Gastroesophageal sphincter (tissue), 4 donors: ENCODE data around the gene NIM1K. TPM values are rescaled to one million over a fixed set of nuclear protein-coding genes. Genes with fewer than 3 reads are reported as not detected.
A peak's percentile ranks its signal among the peaks of the same experiment; 100 is the strongest.
"Not testable (repeated sequence)": the region's sequence is repeated elsewhere in the genome, so short reads cannot be mapped to it uniquely, and the experiment has no call there.

Experiments used
- ATAC-seq: fragments of 150-250 bp; one replicate; pipeline ENCODE4 v1.9.1; 2016; ENCODE audit warnings: mild to moderate bottlenecking, moderate library complexity
- H3K27ac ChIP-seq, 4 donors: fragments of 200-600 bp; sonication (generic) in 3 of 4; 1 replicate in 3 of 4; 2 replicates in 1 of 4; pipeline ENCODE4 v1.5.1; 2016 to 2019
- H3K27me3 ChIP-seq: fragments of 200-600 bp; sonication (generic); one replicate; pipeline ENCODE4 v1.5.1; 2019
- H3K36me3 ChIP-seq, 2 donors: fragments of 200-600 bp; sonication (generic); one replicate each; pipeline ENCODE4 v1.5.1; 2019; ENCODE audit warnings: control low read depth in 1 of 2
- H3K4me1 ChIP-seq, 3 donors: fragments of 200-600 bp; sonication (generic); 1 replicate in 2 of 3; 2 replicates in 1 of 3; pipeline ENCODE4 v1.5.1; 2016 to 2019; ENCODE audit warnings: control low read depth in 2 of 3
- H3K4me3 ChIP-seq, 2 donors: fragments of 200-600 bp; sonication (generic); one replicate each; pipeline ENCODE4 v1.5.1; 2019; ENCODE audit warnings: mild to moderate bottlenecking in 1 of 2, moderate library complexity in 1 of 2
- H3K9me3 ChIP-seq, 3 donors: fragments of 200-600 bp; sonication (generic); one replicate each; pipeline ENCODE4 v1.5.1; 2017 to 2019; ENCODE audit warnings: control low read depth in 2 of 3
- EP300 ChIP-seq: sonication (generic); formaldehyde crosslinking; IDR thresholded peaks from one replicate; pipeline ENCODE4 v1.6.1; 2017; ENCODE audit warnings: antibody characterized with exemption, mild to moderate bottlenecking
- POLR2A ChIP-seq, 2 donors: fragments of 450-650 bp; IDR thresholded peaks; one replicate each; pipeline ENCODE4 v1.6.1; 2017; ENCODE audit warnings: antibody characterized with exemption in 2 of 2, mild to moderate bottlenecking in 2 of 2, moderate library complexity in 1 of 2
- POLR2AphosphoS5 ChIP-seq: sonication (generic); formaldehyde crosslinking; IDR thresholded peaks from one replicate; pipeline ENCODE4 v1.6.1; 2017; ENCODE audit warnings: antibody characterized with exemption
- WGBS, 2 donors: methylation state at CpG; one replicate each; pipeline ENCODE4 v1.1.5; 2018; ENCODE audit warnings: low coverage in 1 of 2; 5-methylcytosine and 5-hydroxymethylcytosine counted together
- total RNA-seq, 4 donors: library from RNA; depleted of rRNA; stranded (reverse); fragments of >200 nt; gene quantifications; one replicate each; pipeline ENCODE4 v1.1.0, GENCODE V29; 2016
- TF ChIP-seq, protein P1 (sequence below), 4 experiments: fragments of 200-600 bp in 2 of 4; fragments of 450-650 bp in 2 of 4; sonication (generic) in 1 of 4; IDR thresholded peaks; one replicate each; pipeline ENCODE4 v1.5.1; 2017 to 2019; ENCODE audit warnings: antibody characterized with exemption in 4 of 4, mild to moderate bottlenecking in 2 of 4, moderate library complexity in 2 of 4

Gene NIM1K
- total RNA-seq, 4 donors from 2014 or later: 0.94 to 1.9 (median 1.2) TPM

DNA sequence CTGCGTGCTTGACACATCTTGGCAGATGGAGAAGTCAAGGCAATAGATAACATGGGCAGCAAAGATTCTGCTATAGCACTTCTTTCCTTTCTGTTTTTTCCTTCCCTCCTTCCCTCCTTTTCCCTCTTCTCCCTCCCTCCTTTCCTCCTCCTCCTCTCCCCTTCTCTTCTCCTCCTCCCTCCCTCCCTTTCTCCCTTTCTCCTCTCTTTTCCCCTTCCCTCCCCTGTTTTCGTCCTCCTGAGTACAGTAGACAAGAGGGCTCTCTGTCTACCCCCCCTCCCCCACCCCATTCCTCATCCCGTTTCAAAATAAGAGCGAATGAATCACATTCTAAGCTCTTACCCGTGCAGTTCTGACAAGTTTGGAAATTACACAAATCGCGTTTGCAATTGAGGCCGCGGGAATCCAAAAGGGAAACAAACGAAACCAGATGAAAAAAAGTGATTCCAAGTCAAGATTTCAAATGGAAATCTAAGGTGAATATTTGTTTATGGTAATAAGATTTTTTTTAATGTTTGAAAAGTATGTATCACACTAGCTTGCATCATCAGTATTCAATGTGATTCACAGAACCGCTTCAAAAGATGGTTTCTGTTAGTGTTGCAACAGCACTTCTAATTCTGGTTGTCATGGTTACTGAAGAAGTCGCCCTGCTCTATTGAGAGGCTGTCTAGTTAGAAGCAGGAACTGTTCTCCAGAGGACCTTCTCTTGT, 1.3 kb downstream of the NIM1K start:
- Histone ChIP-seq H3K27ac (peak overlapping the region in 3 of 4 donors; percentile 21 to 72 (median 64)), H3K4me3 (peak overlapping the region; percentile 45 to 70), H3K4me1 (peaks cover 0 to 31% (median 4%) of the 10 kb centered on the region in 3 donors), H3K27me3 (no peaks in the 10 kb centered on the region), H3K36me3 (no peaks in the 10 kb centered on the region), H3K9me3 (no peaks in the 10 kb centered on the region)
- ATAC-seq: peak; percentile 77
- no peak for TF ChIP-seq EP300
- TF ChIP-seq POLR2A (IDR thresholded peaks at IDR 0.05): no peak
- peak; percentile 9 for TF ChIP-seq POLR2AphosphoS5
- WGBS, 2 donors: 3 to 6% methylated on average over 12 of the region's 12 CpGs

DNA sequence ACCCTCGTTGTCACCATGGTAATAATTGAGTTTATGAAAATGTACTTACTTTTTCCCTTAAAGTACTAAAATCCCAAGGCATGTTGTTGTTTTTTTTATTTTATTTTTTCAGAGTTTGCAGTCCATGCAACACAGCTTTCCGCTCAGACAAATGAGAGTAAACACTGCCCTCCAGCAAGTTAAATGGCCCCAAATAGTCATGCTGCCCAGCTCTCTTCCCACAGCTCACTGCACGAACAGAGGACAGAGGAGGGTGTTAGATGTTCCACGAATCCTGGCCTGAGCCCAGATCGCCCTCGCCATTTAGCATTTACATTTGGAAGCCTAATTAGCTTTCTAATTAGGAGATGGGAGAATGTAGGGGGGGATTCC, 1.9 kb downstream of the NIM1K start:
- 27 to 55% methylated on average over 1 to 6 of the region's 6 CpGs for WGBS, 2 donors
- H3K27ac ChIP-seq: peak overlapping the region in 3 of 4 donors; percentile 12 to 72 (median 64)

DNA sequence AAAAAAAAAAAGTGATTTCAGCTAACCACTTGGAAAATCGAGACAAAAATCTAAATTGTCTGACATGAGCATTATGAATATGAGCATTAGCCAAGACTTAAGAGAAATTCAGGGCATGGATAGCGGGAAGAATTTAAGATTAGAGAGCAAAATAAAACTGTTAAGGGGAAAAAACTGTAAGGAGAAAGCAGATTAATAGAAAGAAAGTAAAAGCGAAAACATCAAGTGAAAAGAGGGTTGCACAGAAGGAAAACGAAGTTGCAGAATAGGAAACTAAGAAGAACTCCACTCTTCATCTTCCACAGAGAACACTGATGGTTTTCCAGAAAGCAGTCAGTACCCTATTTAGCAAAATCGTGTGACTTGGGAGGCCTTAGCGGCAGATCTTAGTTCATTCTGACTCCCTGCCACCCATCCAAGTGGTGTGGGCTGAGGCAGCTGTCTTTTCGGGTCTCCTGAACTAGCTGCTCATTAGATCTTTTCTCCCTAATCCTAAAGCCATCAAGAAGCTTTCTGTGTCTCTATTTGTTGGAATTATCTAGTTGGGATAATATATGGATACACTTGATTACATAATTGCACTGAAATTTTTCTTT, 3.7 kb downstream of the NIM1K start:
- Histone ChIP-seq H3K4me3 (no peak overlapping the region), H3K27me3 (no peaks in the 10 kb centered on the region), H3K4me1 (peaks cover 0 to 31% (median 4%) of the 10 kb centered on the region in 3 donors), H3K36me3 (no peaks in the 10 kb centered on the region), H3K27ac (no peak overlapping the region), H3K9me3 (no peaks in the 10 kb centered on the region)
- TF ChIP-seq EP300 (no peak), POLR2A (IDR thresholded peaks at IDR 0.05) (no peak), POLR2AphosphoS5 (no peak)
- TF ChIP-seq, protein P1, sequence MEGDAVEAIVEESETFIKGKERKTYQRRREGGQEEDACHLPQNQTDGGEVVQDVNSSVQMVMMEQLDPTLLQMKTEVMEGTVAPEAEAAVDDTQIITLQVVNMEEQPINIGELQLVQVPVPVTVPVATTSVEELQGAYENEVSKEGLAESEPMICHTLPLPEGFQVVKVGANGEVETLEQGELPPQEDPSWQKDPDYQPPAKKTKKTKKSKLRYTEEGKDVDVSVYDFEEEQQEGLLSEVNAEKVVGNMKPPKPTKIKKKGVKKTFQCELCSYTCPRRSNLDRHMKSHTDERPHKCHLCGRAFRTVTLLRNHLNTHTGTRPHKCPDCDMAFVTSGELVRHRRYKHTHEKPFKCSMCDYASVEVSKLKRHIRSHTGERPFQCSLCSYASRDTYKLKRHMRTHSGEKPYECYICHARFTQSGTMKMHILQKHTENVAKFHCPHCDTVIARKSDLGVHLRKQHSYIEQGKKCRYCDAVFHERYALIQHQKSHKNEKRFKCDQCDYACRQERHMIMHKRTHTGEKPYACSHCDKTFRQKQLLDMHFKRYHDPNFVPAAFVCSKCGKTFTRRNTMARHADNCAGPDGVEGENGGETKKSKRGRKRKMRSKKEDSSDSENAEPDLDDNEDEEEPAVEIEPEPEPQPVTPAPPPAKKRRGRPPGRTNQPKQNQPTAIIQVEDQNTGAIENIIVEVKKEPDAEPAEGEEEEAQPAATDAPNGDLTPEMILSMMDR (IDR thresholded peaks at IDR 0.05): no peak
- WGBS, 2 donors: 74 to 80% methylated on average over 6 to 7 of the region's 7 CpGs
- no peak for ATAC-seq

More for the DNA sequence above, 1.9 kb downstream of the NIM1K start:
- TF ChIP-seq POLR2A (IDR thresholded peaks at IDR 0.05): no peak
- TF ChIP-seq EP300: no peak
- TF ChIP-seq, protein P1 (IDR thresholded peaks at IDR 0.05): no peak
- no peak for TF ChIP-seq POLR2AphosphoS5
- no peaks in the 10 kb centered on the region for H3K9me3 ChIP-seq
- no peaks in the 10 kb centered on the region for H3K27me3 ChIP-seq
- ATAC-seq: no peak
- H3K36me3 ChIP-seq: no peaks in the 10 kb centered on the region
- H3K4me3 ChIP-seq: peak overlapping the region; percentile 45 to 70
- peaks cover 0 to 31% (median 4%) of the 10 kb centered on the region in 3 donors for H3K4me1 ChIP-seq

DNA sequence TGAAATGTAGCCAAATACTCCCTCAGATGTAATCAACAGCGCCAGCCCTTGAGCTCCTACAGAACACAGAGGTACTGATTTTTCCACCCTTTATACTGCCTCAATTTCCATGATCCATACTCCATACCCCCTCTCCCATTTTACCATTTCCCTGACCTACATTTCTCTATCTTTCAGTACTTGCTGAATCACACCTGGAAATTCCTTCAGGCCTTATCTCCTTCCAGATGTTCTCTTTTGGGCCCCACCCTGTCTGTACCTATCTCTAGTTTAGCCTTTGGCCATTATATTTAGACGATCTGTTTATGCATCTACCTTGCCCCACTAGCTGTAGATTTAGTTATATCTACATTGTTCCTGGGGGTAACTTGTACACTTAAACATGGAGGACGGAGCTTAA, 5.5 kb downstream of the NIM1K start:
- Histone ChIP-seq H3K9me3 (no peaks in the 10 kb centered on the region), H3K36me3 (no peaks in the 10 kb centered on the region), H3K27ac (no peak overlapping the region), H3K4me3 (no peak overlapping the region), H3K4me1 (peaks cover 0 to 17% (median 0%) of the 10 kb centered on the region in 3 donors), H3K27me3 (no peaks in the 10 kb centered on the region)
- no peak for ATAC-seq
- TF ChIP-seq EP300 (no peak), POLR2A (IDR thresholded peaks at IDR 0.05) (no peak), POLR2AphosphoS5 (no peak)
- TF ChIP-seq, protein P1 (IDR thresholded peaks at IDR 0.05): no peak
- WGBS, 2 donors: 55 to 58% methylated on average over 3 of the region's 3 CpGs

DNA sequence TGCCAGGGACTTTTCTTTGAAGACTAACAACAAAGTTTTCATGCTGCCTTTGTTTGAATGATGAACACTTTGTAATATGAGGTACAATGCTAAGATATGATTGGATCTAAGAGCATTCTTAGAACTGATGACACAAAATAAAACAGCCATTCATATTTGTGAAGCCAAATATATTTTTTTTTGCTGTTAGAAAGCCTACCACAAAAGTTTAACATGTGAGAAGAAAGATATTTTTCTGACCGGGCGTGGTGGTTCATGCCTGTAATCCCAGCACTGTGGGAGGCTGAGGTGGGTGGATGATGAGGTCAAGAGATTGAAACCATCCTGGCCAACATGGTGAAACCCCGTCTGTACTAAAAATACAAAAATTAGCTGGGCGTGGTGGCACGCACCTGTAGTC, 9.4 kb downstream of the NIM1K start:
- H3K27ac ChIP-seq, H3K27me3 ChIP-seq, ATAC-seq, H3K4me3 ChIP-seq, H3K36me3 ChIP-seq, H3K4me1 ChIP-seq, H3K9me3 ChIP-seq: not testable (repeated sequence)
- 82% methylated on average over 5 of the region's 5 CpGs; no CpG with 5 or more reads in 1 of the 2 donors for WGBS, 2 donors

DNA sequence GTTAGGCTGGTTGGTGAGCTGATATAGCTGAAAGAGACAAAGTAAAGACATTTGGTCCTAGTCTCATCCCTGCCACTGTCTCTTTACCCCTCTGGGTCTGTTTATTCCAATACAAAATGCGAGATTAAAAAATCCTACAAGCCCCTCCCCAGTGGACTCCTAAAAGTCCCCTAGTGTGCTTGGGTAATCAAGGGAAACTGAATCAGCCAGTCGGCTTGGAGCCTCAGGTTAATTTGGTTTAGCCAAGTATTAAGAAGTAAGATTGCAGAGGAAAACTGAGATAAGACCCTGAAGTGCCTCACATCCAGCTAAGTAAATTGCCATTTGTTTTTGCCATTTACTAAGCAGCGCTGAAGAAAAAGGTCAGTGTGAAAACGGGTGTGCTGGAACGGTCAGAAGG, 10.4 kb downstream of the NIM1K start:
- H3K27me3 ChIP-seq: no peaks in the 10 kb centered on the region
- H3K27ac ChIP-seq: no peak overlapping the region
- no peak for ATAC-seq
- no peak for TF ChIP-seq EP300
- H3K4me3 ChIP-seq: no peak overlapping the region
- no peaks in the 10 kb centered on the region for H3K4me1 ChIP-seq
- no peaks in the 10 kb centered on the region for H3K36me3 ChIP-seq
- H3K9me3 ChIP-seq: no peaks in the 10 kb centered on the region
- WGBS, 2 donors: 46 to 90% methylated on average over 2 to 5 of the region's 5 CpGs
